Sigmoid colon (tissue), 4 donors: Measurements from ENCODE around the gene SDK1.

ENCODE experiments used
- EP300 ChIP-seq, 4 donors: sonication (generic); formaldehyde crosslinking; IDR thresholded peaks; one replicate each; pipeline ENCODE4 v1.6.1; 2017; ENCODE audit warnings: antibody characterized with exemption in 4 of 4
- POLR2A ChIP-seq, 2 donors: fragments of 450-650 bp; IDR thresholded peaks; one replicate each; pipeline ENCODE4 v1.6.1; 2016; ENCODE audit warnings: antibody characterized with exemption in 2 of 2, mild to moderate bottlenecking in 2 of 2, moderate library complexity in 2 of 2
- POLR2AphosphoS5 ChIP-seq, 4 donors: sonication (generic); formaldehyde crosslinking; IDR thresholded peaks; one replicate each; pipeline ENCODE4 v1.6.1; 2017; ENCODE audit warnings: antibody characterized with exemption in 4 of 4
- TF ChIP-seq, protein P1 (sequence below), 4 experiments: fragments of 450-650 bp in 3 of 4; fragments of 200-600 bp in 1 of 4; IDR thresholded peaks; one replicate each; pipeline ENCODE4 v1.5.1; 2016 to 2019; ENCODE audit warnings: antibody characterized with exemption in 4 of 4, mild to moderate bottlenecking in 3 of 4, moderate library complexity in 2 of 4

GRCh38 chr7:4066626-4067475, 765.8 kb downstream of the SDK1 start:
- TF ChIP-seq, protein P1, sequence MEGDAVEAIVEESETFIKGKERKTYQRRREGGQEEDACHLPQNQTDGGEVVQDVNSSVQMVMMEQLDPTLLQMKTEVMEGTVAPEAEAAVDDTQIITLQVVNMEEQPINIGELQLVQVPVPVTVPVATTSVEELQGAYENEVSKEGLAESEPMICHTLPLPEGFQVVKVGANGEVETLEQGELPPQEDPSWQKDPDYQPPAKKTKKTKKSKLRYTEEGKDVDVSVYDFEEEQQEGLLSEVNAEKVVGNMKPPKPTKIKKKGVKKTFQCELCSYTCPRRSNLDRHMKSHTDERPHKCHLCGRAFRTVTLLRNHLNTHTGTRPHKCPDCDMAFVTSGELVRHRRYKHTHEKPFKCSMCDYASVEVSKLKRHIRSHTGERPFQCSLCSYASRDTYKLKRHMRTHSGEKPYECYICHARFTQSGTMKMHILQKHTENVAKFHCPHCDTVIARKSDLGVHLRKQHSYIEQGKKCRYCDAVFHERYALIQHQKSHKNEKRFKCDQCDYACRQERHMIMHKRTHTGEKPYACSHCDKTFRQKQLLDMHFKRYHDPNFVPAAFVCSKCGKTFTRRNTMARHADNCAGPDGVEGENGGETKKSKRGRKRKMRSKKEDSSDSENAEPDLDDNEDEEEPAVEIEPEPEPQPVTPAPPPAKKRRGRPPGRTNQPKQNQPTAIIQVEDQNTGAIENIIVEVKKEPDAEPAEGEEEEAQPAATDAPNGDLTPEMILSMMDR (IDR thresholded peaks at IDR 0.05), result no peak
- TF ChIP-seq POLR2AphosphoS5 (IDR thresholded peaks at IDR 0.05) (no peak), POLR2A (IDR thresholded peaks at IDR 0.05) (no peak), EP300 (IDR thresholded peaks at IDR 0.05) (no peak)
